ENCODE results near the gene TEX47. TPM values are rescaled to one million over a fixed set of nuclear protein-coding genes. Genes with fewer than 3 reads are reported as not detected.

Gene TEX47
- total and polyA plus RNA-seq, 4 donors: not detected

- Histone ChIP-seq H3K27me3 (ENCODE audit: control insufficient read depth in 4 of 4, insufficient read depth in 4 of 4, low read length in 3 of 4) (peaks cover 2 to 14% (median 9%) of the 10 kb centered on the region in 4 donors), H3K4me3 (ENCODE audit: low read depth in 1 of 3, low read length in 3 of 3) (no peak overlapping the region), H3K4me1 (ENCODE audit: control insufficient read depth in 4 of 4, insufficient read depth in 4 of 4, low read length in 3 of 4) (peaks cover 10 to 12% (median 11%) of the 10 kb centered on the region in 4 donors), H3K9ac (ENCODE audit: low read depth in 1 of 2, low read length in 2 of 2) (no peak overlapping the region), H3K9me3 (ENCODE audit: control insufficient read depth in 4 of 4, low read length in 3 of 4) (no peaks in the 10 kb centered on the region), H3K27ac (ENCODE audit: low read depth in 1 of 2, low read length in 2 of 2) (no peak overlapping the region), H3K36me3 (ENCODE audit: control insufficient read depth in 4 of 4, insufficient read depth in 3 of 4, low read depth in 1 of 4, low read length in 3 of 4) (no peaks in the 10 kb centered on the region)
- TF ChIP-seq HNF4G (IDR thresholded peaks at IDR 0.05) (no peak), JUND (IDR thresholded peaks at IDR 0.05) (no peak), RAD21 (IDR thresholded peaks at IDR 0.05) (no peak), MAX (IDR thresholded peaks at IDR 0.05) (no peak), ATF3 (IDR thresholded peaks at IDR 0.05) (no peak), HNF4A (conservative IDR thresholded peaks at IDR 0.05) (no peak), FOXA2 (IDR thresholded peaks at IDR 0.05) (no peak), YY1 (IDR thresholded peaks at IDR 0.05) (no peak), REST (IDR thresholded peaks at IDR 0.05) (no peak), GABPA (IDR thresholded peaks at IDR 0.05 in 1 of 2, conservative IDR thresholded peaks at IDR 0.05 in 1 of 2) (no peak), CTCF (IDR thresholded peaks at IDR 0.05; ENCODE audit: low read depth, low read length, missing input control) (no peak), ZBTB33 (IDR thresholded peaks at IDR 0.05) (no peak), RXRA (IDR thresholded peaks at IDR 0.05) (no peak), EGR1 (IDR thresholded peaks at IDR 0.05; ENCODE audit: low read depth in 2 of 2) (no peak)
- 75% methylated on average over 2 of the region's 2 CpGs for WGBS
- no peak for DNase-seq (ENCODE audit: low spot score)
Observed at GRCh38 chr7:88757371-88757770, 38.2 kb downstream of the TEX47 start.

GRCh38 chr7:88756802-88757201 lies 38.7 kb downstream of the TEX47 start:
- Histone ChIP-seq H3K27me3 (ENCODE audit: control insufficient read depth in 4 of 4, insufficient read depth in 4 of 4, low read length in 3 of 4) (peaks cover 2 to 14% (median 9%) of the 10 kb centered on the region in 4 donors), H3K36me3 (ENCODE audit: control insufficient read depth in 4 of 4, insufficient read depth in 3 of 4, low read depth in 1 of 4, low read length in 3 of 4) (no peaks in the 10 kb centered on the region)
- WGBS: 69% methylated on average over 1 of the region's 1 CpG
- no peak for TF ChIP-seq TAF1 (conservative IDR thresholded peaks at IDR 0.05)
- no peak for TF ChIP-seq RAD21 (IDR thresholded peaks at IDR 0.05)
- no peak for TF ChIP-seq SP1 (IDR thresholded peaks at IDR 0.05)
- no peak for TF ChIP-seq MAX (IDR thresholded peaks at IDR 0.05)
- TF ChIP-seq NR2F2 (IDR thresholded peaks at IDR 0.05): no peak
- no peak for TF ChIP-seq ATF3 (IDR thresholded peaks at IDR 0.05)
- no peak for TF ChIP-seq ZBTB33 (IDR thresholded peaks at IDR 0.05)
- TF ChIP-seq RXRA (IDR thresholded peaks at IDR 0.05): no peak
- no peak for TF ChIP-seq GABPA (IDR thresholded peaks at IDR 0.05 in 1 of 2, conservative IDR thresholded peaks at IDR 0.05 in 1 of 2)
- no peak for TF ChIP-seq FOXA2 (IDR thresholded peaks at IDR 0.05)
- no peak for TF ChIP-seq REST (IDR thresholded peaks at IDR 0.05)
- TF ChIP-seq YY1 (IDR thresholded peaks at IDR 0.05): no peak

More at GRCh38 chr7:88756802-88757201, 38.7 kb downstream of the TEX47 start:
- no peak for DNase-seq (ENCODE audit: low spot score)
- Histone ChIP-seq H3K9me3 (ENCODE audit: control insufficient read depth in 4 of 4, low read length in 3 of 4) (no peaks in the 10 kb centered on the region), H3K4me1 (ENCODE audit: control insufficient read depth in 4 of 4, insufficient read depth in 4 of 4, low read length in 3 of 4) (peaks cover 10 to 12% (median 11%) of the 10 kb centered on the region in 4 donors), H3K4me3 (ENCODE audit: low read depth in 1 of 3, low read length in 3 of 3) (no peak overlapping the region), H3K9ac (ENCODE audit: low read depth in 1 of 2, low read length in 2 of 2) (no peak overlapping the region), H3K27ac (ENCODE audit: low read depth in 1 of 2, low read length in 2 of 2) (no peak overlapping the region)
